ENCODE results near the gene RALGAPB. TPM values are rescaled to one million over a fixed set of nuclear protein-coding genes. Genes with fewer than 3 reads are reported as not detected.

Gene RALGAPB
- polyA plus RNA-seq, 2 of the 4 experiments (the other 2 are of a cell fraction): 15.1 to 35.9 TPM

DNA sequence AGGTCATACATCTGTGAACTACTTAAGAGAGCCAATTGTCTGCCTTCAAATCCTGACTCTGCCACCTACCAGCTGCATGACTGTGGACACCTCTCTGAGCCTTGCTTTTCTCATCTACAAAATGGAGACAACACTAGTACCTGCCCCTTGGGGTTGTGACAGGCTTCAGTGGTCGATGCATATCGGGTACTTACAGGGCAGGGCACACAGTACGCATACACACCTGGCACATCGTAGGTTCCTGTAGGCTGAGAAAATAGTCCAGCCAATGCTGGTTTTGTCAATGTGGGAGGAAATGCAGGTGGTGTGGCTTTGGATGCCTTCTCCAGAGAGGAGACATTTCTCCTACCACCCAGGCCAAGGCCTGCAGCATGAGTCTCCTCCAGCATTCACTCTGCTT, 110.7 kb downstream of the RALGAPB start:
- WGBS (ENCODE audit: missing lambda C conversion rate): 57% methylated on average over 4 of the region's 4 CpGs

DNA sequence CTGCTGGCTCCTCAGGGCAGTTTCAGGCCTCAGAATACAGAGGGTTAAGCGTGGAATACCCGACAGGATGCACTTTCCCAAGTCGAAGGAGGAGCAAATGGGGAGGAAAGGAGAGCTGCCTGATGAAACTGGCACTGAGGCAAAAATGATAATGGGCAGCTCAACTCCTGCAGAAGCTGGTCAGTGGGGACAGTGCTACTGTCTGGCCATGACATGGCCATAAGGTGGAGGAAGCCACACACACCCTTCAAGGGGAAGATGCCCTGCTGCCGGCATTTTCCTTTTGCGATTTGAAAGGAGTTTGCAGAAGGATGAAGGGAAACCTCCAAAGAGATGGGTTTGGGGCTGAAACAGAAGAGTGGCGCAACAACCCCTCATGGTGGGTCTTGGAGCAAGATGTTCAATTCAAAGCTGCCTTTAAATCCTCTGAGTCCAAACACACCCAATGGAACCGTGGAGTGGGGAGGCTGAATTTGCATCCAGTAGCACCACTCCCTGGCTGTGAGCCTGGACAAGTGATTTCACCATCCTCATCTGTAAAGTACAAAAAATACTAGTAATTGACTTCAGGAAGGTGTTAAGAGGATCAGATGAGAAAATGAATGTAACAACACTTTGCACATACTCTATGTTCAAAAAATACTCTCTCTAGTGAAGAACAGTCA, 111.6 kb downstream of the RALGAPB start:
- no peak overlapping the region for H3K4me2 ChIP-seq
- ATAC-seq: no peak
- H3K27ac ChIP-seq: no peak overlapping the region
- WGBS (ENCODE audit: missing lambda C conversion rate): 58% methylated on average over 7 of the region's 7 CpGs
- ChIA-PET POLR2A (interaction anchor here (1.1 kb wide), 1 partner anchor 111 kb away, joined by 3 read pairs; the partner anchor contains the start of gene RALGAPB), CTCF (no interaction called here)
- no peak for FAIRE-seq
- H3K9me3 ChIP-seq: no peaks in the 10 kb centered on the region
- TF ChIP-seq HOXB5 (CRISPR knock-in tag; IDR thresholded peaks at IDR 0.05) (no peak), NPAS2 (CRISPR knock-in tag; IDR thresholded peaks at IDR 0.05; ENCODE audit: borderline replicate concordance) (no peak), RARB (CRISPR knock-in tag; IDR thresholded peaks at IDR 0.05) (no peak), RFX5 (IDR thresholded peaks at IDR 0.05) (no peak), FOXS1 (CRISPR knock-in tag; IDR thresholded peaks at IDR 0.05) (no peak), MYC (IDR thresholded peaks at IDR 0.05; ENCODE audit: borderline replicate concordance, low read length) (no peak), HEYL (CRISPR knock-in tag; IDR thresholded peaks at IDR 0.05) (no peak), JUN (IDR thresholded peaks at IDR 0.05) (no peak), ZNF302 (CRISPR knock-in tag; IDR thresholded peaks at IDR 0.05) (no peak), RNF2 (IDR thresholded peaks at IDR 0.05; ENCODE audit: borderline replicate concordance, low read depth) (no peak), NR3C1 (IDR thresholded peaks at IDR 0.05) (no peak), SMC3 (IDR thresholded peaks at IDR 0.05) (no peak), MAZ (IDR thresholded peaks at IDR 0.05; ENCODE audit: borderline replicate concordance, low read depth, low read length) (no peak), RAD21 (conservative IDR thresholded peaks at IDR 0.05 in 1 of 2, IDR thresholded peaks at IDR 0.05 in 1 of 2) (no peak), CBX8 (IDR thresholded peaks at IDR 0.05) (no peak)
- TF ChIP-seq, protein P1, sequence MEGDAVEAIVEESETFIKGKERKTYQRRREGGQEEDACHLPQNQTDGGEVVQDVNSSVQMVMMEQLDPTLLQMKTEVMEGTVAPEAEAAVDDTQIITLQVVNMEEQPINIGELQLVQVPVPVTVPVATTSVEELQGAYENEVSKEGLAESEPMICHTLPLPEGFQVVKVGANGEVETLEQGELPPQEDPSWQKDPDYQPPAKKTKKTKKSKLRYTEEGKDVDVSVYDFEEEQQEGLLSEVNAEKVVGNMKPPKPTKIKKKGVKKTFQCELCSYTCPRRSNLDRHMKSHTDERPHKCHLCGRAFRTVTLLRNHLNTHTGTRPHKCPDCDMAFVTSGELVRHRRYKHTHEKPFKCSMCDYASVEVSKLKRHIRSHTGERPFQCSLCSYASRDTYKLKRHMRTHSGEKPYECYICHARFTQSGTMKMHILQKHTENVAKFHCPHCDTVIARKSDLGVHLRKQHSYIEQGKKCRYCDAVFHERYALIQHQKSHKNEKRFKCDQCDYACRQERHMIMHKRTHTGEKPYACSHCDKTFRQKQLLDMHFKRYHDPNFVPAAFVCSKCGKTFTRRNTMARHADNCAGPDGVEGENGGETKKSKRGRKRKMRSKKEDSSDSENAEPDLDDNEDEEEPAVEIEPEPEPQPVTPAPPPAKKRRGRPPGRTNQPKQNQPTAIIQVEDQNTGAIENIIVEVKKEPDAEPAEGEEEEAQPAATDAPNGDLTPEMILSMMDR (IDR thresholded peaks at IDR 0.05): no peak
- TF ChIP-seq, protein P2, sequence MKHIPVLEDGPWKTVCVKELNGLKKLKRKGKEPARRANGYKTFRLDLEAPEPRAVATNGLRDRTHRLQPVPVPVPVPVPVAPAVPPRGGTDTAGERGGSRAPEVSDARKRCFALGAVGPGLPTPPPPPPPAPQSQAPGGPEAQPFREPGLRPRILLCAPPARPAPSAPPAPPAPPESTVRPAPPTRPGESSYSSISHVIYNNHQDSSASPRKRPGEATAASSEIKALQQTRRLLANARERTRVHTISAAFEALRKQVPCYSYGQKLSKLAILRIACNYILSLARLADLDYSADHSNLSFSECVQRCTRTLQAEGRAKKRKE (CRISPR knock-in tag; IDR thresholded peaks at IDR 0.05; ENCODE audit: low read depth): no peak
- TF ChIP-seq, protein P3, sequence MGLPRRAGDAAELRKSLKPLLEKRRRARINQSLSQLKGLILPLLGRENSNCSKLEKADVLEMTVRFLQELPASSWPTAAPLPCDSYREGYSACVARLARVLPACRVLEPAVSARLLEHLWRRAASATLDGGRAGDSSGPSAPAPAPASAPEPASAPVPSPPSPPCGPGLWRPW (IDR thresholded peaks at IDR 0.05): no peak
- TF ChIP-seq, protein P4, sequence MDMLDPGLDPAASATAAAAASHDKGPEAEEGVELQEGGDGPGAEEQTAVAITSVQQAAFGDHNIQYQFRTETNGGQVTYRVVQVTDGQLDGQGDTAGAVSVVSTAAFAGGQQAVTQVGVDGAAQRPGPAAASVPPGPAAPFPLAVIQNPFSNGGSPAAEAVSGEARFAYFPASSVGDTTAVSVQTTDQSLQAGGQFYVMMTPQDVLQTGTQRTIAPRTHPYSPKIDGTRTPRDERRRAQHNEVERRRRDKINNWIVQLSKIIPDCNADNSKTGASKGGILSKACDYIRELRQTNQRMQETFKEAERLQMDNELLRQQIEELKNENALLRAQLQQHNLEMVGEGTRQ (IDR thresholded peaks at IDR 0.05): no peak
- H3K4me3 ChIP-seq: no peak overlapping the region
- DNase-seq (ENCODE audit: low read depth in 1 of 2, low spot score in 1 of 2): no peak
- no peaks in the 10 kb centered on the region for H3K4me1 ChIP-seq

More for the DNA sequence above, 110.7 kb downstream of the RALGAPB start:
- no peak overlapping the region for H3K27ac ChIP-seq
- no peaks in the 10 kb centered on the region for H3K9me3 ChIP-seq
- no peak overlapping the region for H3K4me2 ChIP-seq
- DNase-seq (ENCODE audit: low read depth in 1 of 2, low spot score in 1 of 2) (no peak), ATAC-seq (no peak), FAIRE-seq (no peak)
- TF ChIP-seq SREBF2 (IDR thresholded peaks at IDR 0.05): no peak
- TF ChIP-seq GATA3 (IDR thresholded peaks at IDR 0.05; ENCODE audit: borderline replicate concordance): no peak
- TF ChIP-seq TP53 (CRISPR knock-in tag; IDR thresholded peaks at IDR 0.05): no peak
- no peak for TF ChIP-seq MAZ (IDR thresholded peaks at IDR 0.05; ENCODE audit: borderline replicate concordance, low read depth, low read length)
- no peak for TF ChIP-seq NR3C1 (IDR thresholded peaks at IDR 0.05)
- no peak for TF ChIP-seq KDM5A (IDR thresholded peaks at IDR 0.05)
- TF ChIP-seq FOSL2 (IDR thresholded peaks at IDR 0.05): no peak
- no peak for TF ChIP-seq FOSL2 (CRISPR knock-in tag; IDR thresholded peaks at IDR 0.05)
- no peak for TF ChIP-seq HOXB5 (CRISPR knock-in tag; IDR thresholded peaks at IDR 0.05)
- TF ChIP-seq FOXS1 (CRISPR knock-in tag; IDR thresholded peaks at IDR 0.05): no peak
- no peak for TF ChIP-seq POLR2A (IDR thresholded peaks at IDR 0.05; ENCODE audit: low read length)
- TF ChIP-seq, protein P5, sequence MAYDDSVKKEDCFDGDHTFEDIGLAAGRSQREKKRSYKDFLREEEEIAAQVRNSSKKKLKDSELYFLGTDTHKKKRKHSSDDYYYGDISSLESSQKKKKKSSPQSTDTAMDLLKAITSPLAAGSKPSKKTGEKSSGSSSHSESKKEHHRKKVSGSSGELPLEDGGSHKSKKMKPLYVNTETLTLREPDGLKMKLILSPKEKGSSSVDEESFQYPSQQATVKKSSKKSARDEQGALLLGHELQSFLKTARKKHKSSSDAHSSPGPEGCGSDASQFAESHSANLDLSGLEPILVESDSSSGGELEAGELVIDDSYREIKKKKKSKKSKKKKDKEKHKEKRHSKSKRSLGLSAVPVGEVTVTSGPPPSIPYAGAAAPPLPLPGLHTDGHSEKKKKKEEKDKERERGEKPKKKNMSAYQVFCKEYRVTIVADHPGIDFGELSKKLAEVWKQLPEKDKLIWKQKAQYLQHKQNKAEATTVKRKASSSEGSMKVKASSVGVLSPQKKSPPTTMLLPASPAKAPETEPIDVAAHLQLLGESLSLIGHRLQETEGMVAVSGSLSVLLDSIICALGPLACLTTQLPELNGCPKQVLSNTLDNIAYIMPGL (CRISPR knock-in tag; IDR thresholded peaks at IDR 0.05; ENCODE audit: borderline replicate concordance): no peak
- H3K4me1 ChIP-seq: no peaks in the 10 kb centered on the region
- CTCF ChIA-PET: no interaction called here
- POLR2A ChIA-PET: no interaction called here
- no peak overlapping the region for H3K4me3 ChIP-seq

Measured in A549 (cell line).